Right lobe of liver (tissue), 4 donors: Measurements from ENCODE around the gene PSMG4.

Experiments used
- POLR2A ChIP-seq: fragments of 450-650 bp; IDR thresholded peaks from one replicate; pipeline ENCODE4 v1.6.1; 2017; ENCODE audit warnings: antibody characterized with exemption, mild to moderate bottlenecking
- TF ChIP-seq, protein P1 (sequence below), 4 donors: fragments of 200-600 bp in 3 of 4; fragments of 450-650 bp in 1 of 4; IDR thresholded peaks; one replicate each; pipeline versions ENCODE4 v1.5.1 to v1.8.0; 2016 to 2022; ENCODE audit warnings: antibody characterized with exemption in 4 of 4, mild to moderate bottlenecking in 2 of 4
- donor health status: DM: no; HTN: no; CAD: no.
- donor health status: DM: no; HTN: no; CAD: no.
- donor health status: DM: no; HTN: yes; CAD: no.

DNA sequence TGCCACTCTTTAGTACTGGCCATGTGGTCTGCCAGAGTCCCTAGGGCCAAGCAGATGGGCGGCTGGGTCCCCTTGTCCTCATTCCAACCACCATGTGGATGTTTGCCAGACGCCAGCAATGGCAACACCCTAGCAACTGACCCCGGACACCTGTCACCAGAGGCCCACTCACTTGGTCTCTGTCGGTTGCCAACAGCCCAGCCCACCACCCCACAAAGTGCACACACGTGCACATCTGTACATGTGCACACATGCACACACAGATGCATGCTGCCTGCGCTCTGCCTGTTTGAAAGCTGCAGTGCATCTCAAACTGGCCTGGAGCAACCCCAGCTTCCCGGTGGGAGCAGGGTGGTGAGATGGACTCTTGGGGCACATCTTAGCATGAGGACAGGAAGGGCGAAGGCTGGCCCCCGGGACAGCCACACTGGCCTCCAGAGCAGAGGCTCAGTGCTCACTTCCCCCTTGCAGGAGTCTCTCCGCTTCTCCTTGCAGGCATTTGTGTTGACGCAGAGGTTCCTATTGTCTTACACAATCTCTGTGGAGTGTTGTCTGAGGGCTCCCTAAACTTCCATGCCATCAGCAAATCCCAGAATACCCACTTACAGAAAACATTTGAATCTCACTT lies 54.0 kb downstream of the PSMG4 start:
- TF ChIP-seq, protein P1, sequence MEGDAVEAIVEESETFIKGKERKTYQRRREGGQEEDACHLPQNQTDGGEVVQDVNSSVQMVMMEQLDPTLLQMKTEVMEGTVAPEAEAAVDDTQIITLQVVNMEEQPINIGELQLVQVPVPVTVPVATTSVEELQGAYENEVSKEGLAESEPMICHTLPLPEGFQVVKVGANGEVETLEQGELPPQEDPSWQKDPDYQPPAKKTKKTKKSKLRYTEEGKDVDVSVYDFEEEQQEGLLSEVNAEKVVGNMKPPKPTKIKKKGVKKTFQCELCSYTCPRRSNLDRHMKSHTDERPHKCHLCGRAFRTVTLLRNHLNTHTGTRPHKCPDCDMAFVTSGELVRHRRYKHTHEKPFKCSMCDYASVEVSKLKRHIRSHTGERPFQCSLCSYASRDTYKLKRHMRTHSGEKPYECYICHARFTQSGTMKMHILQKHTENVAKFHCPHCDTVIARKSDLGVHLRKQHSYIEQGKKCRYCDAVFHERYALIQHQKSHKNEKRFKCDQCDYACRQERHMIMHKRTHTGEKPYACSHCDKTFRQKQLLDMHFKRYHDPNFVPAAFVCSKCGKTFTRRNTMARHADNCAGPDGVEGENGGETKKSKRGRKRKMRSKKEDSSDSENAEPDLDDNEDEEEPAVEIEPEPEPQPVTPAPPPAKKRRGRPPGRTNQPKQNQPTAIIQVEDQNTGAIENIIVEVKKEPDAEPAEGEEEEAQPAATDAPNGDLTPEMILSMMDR (IDR thresholded peaks at IDR 0.05) = no peak
- no peak for TF ChIP-seq POLR2A
